K562 (cell line): ENCODE results near the gene PSMD8. TPM values are rescaled to one million over a fixed set of nuclear protein-coding genes. Genes with fewer than 3 reads are reported as not detected.
A peak's percentile ranks its signal among the peaks of the same experiment; 100 is the strongest.

Source experiments
- ATAC-seq: fragments of 200-7000 bp; cut with Tn5 transposase; 3 replicates; pipeline ENCODE4 v1.9.1; 2020; ENCODE audit warnings: moderate library complexity
- BruUV-seq: library from RNA; stranded (reverse); fragments of 400-500 nt; replicated peaks from 2 replicates; lab custom pipeline; 2021; lab: Mats Ljungman, UMichigan
- CTCF ChIA-PET: fragments of 300-600 bp; formaldehyde crosslinking; extraction: SDS; loops from one replicate; lab custom pipeline; 2021; ENCODE audit warnings: low intra/inter-chr PET ratio; lab: Yijun Ruan, JAX
- POLR2A ChIA-PET: fragments of 300-600, 350-650 bp; sonication (Branson Sonifier 250); formaldehyde crosslinking; extraction: SDS; loops from one replicate; lab custom pipeline; 2021; ENCODE audit warnings: antibody characterized with exemption, inconsistent platforms; lab: Yijun Ruan, JAX
- DNase-seq, 4 experiments: peaks; one replicate each; pipeline versions ENCODE4 v3.0.0 to v3.0.0-alpha.2; 2011 to 2018; ENCODE audit warnings: low spot score in 3 of 4, mixed read lengths in 3 of 4; ENCODE audit errors: extremely low read depth in 1 of 4
- FAIRE-seq: peaks from 2 replicates; lab custom pipeline; 2011; peaks lifted over from hg19 to GRCh38; lab: Jason Lieb, UNC
- H2AFZ ChIP-seq: 2 replicates; pipeline ENCODE4 v1.6.0; 2011; ENCODE audit warnings: low read depth, low read length, control low read depth, inconsistent platforms
- H3K27ac ChIP-seq: fragments of 200-600 bp; 3 replicates; pipeline ENCODE4 v1.8.0; 2011; ENCODE audit warnings: low read depth, mild to moderate bottlenecking, control low read depth, inconsistent platforms, low read length, moderate library complexity, mixed read lengths; ENCODE audit errors: extremely low read depth
- H3K27me3 ChIP-seq, 2 experiments: fragments of 300-600 bp in 1 of 2; 2 replicates in 1 of 2; 3 replicates in 1 of 2; pipeline versions ENCODE4 v1.6.0 to v1.8.0; 2011; ENCODE audit warnings: inconsistent platforms in 2 of 2, low read length in 2 of 2, mild to moderate bottlenecking in 1 of 2, mixed read lengths in 1 of 2, moderate library complexity in 1 of 2; ENCODE audit not compliant: control insufficient read depth in 2 of 2, insufficient read depth in 2 of 2
- H3K36me3 ChIP-seq: fragments of 300-600 bp; 3 replicates; pipeline ENCODE4 v1.8.0; 2011; ENCODE audit warnings: mild to moderate bottlenecking, low read length, inconsistent platforms; ENCODE audit not compliant: control insufficient read depth, insufficient read depth
- H3K4me1 ChIP-seq, 2 experiments: fragments of 200-600 bp in 1 of 2; replicated peaks in 1 of 2; 2 replicates in 1 of 2; 3 replicates in 1 of 2; pipeline versions ENCODE4 v1.5.1 to v1.8.0; 2011; ENCODE audit warnings: inconsistent platforms in 2 of 2, low read length in 2 of 2, mild to moderate bottlenecking in 1 of 2, mixed read lengths in 1 of 2, moderate library complexity in 1 of 2; ENCODE audit not compliant: control insufficient read depth in 2 of 2, insufficient read depth in 2 of 2
- H3K4me2 ChIP-seq: 2 replicates; pipeline ENCODE4 v1.6.1; 2011; ENCODE audit warnings: low read length, control low read depth, inconsistent platforms, mixed read lengths; ENCODE audit not compliant: insufficient read depth
- H3K4me3 ChIP-seq: fragments of 200-600 bp; sonication (generic), shearing (Covaris generic); 2 replicates; pipeline ENCODE4 v1.5.1; 2016; ENCODE audit warnings: control low read depth, inconsistent platforms
- H3K79me2 ChIP-seq: fragments of 200-600 bp; 3 replicates; pipeline ENCODE4 v1.8.0; 2011; ENCODE audit warnings: low read length, inconsistent platforms; ENCODE audit not compliant: control insufficient read depth, insufficient read depth
- H3K9ac ChIP-seq, 2 experiments: 2 replicates each; pipeline versions ENCODE4 v1.6.0 to v1.6.1; 2011; ENCODE audit warnings: low read depth in 2 of 2, low read length in 2 of 2, control low read depth in 1 of 2, inconsistent platforms in 1 of 2, mild to moderate bottlenecking in 1 of 2, mixed read lengths in 1 of 2; ENCODE audit not compliant: insufficient read depth in 1 of 2
- H3K9me1 ChIP-seq: one replicate; pipeline ENCODE4 v1.6.0; 2011; ENCODE audit warnings: inconsistent platforms, mild to moderate bottlenecking, low read length, moderate library complexity; ENCODE audit not compliant: control insufficient read depth, insufficient read depth
- H3K9me3 ChIP-seq: replicated peaks from 2 replicates; pipeline ENCODE4 v1.5.1; 2011; ENCODE audit warnings: low read depth, low read length, inconsistent platforms; ENCODE audit not compliant: control insufficient read depth, insufficient read depth
- H4K20me1 ChIP-seq: replicated peaks from 2 replicates; pipeline ENCODE4 v1.6.1; 2011; ENCODE audit warnings: low read length, inconsistent platforms, mixed read lengths; ENCODE audit not compliant: control insufficient read depth, insufficient read depth
- ARID2 ChIP-seq: fragments of 450-650 bp; IDR thresholded peaks from 2 replicates; pipeline ENCODE4 v1.6.1; 2017; ENCODE audit warnings: antibody characterized with exemption, mild to moderate bottlenecking
- BCLAF1 ChIP-seq, 2 experiments: fragments of 450-650 bp in 1 of 2; IDR thresholded peaks; 2 replicates each; pipeline ENCODE4 v1.6.1; 2011 to 2017; ENCODE audit warnings: low read depth in 2 of 2, antibody characterized with exemption in 1 of 2, borderline replicate concordance in 1 of 2, low read length in 1 of 2, mild to moderate bottlenecking in 1 of 2, mixed read lengths in 1 of 2; ENCODE audit not compliant: control insufficient read depth in 1 of 2
- CBX1 ChIP-seq: sonication (generic); IDR thresholded peaks from 2 replicates; pipeline ENCODE4 v1.6.1; 2016; ENCODE audit warnings: antibody characterized with exemption, low read depth, mild to moderate bottlenecking
- GABPA ChIP-seq: fragments of 200-800 bp; sonication (Bioruptor generic); conservative IDR thresholded peaks from 2 replicates; pipeline ENCODE4 v1.6.1; 2016; ENCODE audit warnings: low read depth, missing genetic modification characterization, missing compliant biosample characterization
- HMGN3 ChIP-seq: IDR thresholded peaks from 2 replicates; pipeline ENCODE4 v1.6.1; 2011; ENCODE audit warnings: borderline replicate concordance, low read depth, mild to moderate bottlenecking, mixed read lengths, low read length; ENCODE audit not compliant: insufficient read length; ENCODE audit errors: extremely low read depth
- NCOA6 ChIP-seq: fragments of 450-650 bp; IDR thresholded peaks from 2 replicates; pipeline ENCODE4 v1.6.1; 2017; ENCODE audit warnings: mild to moderate bottlenecking
- NR4A1 ChIP-seq, 2 experiments: fragments of 250-450 bp in 1 of 2; fragments of 450-650 bp in 1 of 2; sonication (Bioruptor Pico) in 1 of 2; IDR thresholded peaks; 2 replicates each; pipeline versions ENCODE4 v1.4.0 to v1.6.1; 2016 to 2020; ENCODE audit warnings: mild to moderate bottlenecking in 2 of 2, missing compliant biosample characterization in 1 of 2, missing genetic modification characterization in 1 of 2, moderate library complexity in 1 of 2
- RAD51 ChIP-seq: fragments of 450-650 bp; IDR thresholded peaks from 2 replicates; pipeline ENCODE4 v1.7.1; 2016; ENCODE audit warnings: low read depth, mild to moderate bottlenecking, borderline replicate concordance
- RB1 ChIP-seq: fragments of 450-650 bp; IDR thresholded peaks from 2 replicates; pipeline ENCODE4 v1.6.1; 2017; ENCODE audit warnings: low read depth, mild to moderate bottlenecking
- ZFX ChIP-seq: sonication (generic); formaldehyde crosslinking; IDR thresholded peaks from 2 replicates; pipeline ENCODE4 v1.8.0; 2022; ENCODE audit warnings: mild to moderate bottlenecking, missing genetic modification reagents, moderate library complexity
- ZNF431 ChIP-seq: sonication (generic); formaldehyde crosslinking; IDR thresholded peaks from 2 replicates; pipeline ENCODE4 v1.8.0; 2022; ENCODE audit warnings: mild to moderate bottlenecking, missing genetic modification reagents
- ZNF668 ChIP-seq: fragments of 250-450 bp; sonication (Bioruptor Pico); IDR thresholded peaks from 2 replicates; pipeline ENCODE4 v1.8.0; 2022; ENCODE audit warnings: mild to moderate bottlenecking, inconsistent platforms
- ZNF76 ChIP-seq: fragments of 250-450 bp; sonication (Bioruptor Pico); IDR thresholded peaks from 2 replicates; pipeline ENCODE4 v1.4.0; 2020; ENCODE audit warnings: mild to moderate bottlenecking, moderate library complexity, borderline replicate concordance
- WGBS: fragments of 100-300 bp; shearing (Covaris generic); methylation state at CpG from one replicate; pipeline ENCODE4 v1.1.6; 2016; ENCODE audit warnings: low coverage, mixed read lengths; ENCODE audit not compliant: insufficient coverage; ENCODE audit errors: missing lambda C conversion rate; 5-methylcytosine and 5-hydroxymethylcytosine counted together
- in situ Hi-C: fragments of 300-500 bp; cut with MboI; formaldehyde crosslinking; loops from 4 replicates; pipeline ENCODE4 v1.15.0; 2018; ENCODE audit warnings: inconsistent platforms, mixed read lengths
- intact Hi-C: fragments of 100-400 bp; cut with micrococcal nuclease; formaldehyde crosslinking; loops from 2 replicates; pipeline ENCODE4 v1.14.2; 2022
- polyA plus RNA-seq, 8 experiments: library from polyadenylated mRNA; depleted of rRNA in 4 of 8; stranded (reverse) in 5 of 8; unstranded in 3 of 8; fragments of >200 nt; fragmentation: Nextera tagmentation in 2 of 8; fragmentation: Illumina TruSeq in 1 of 8; extraction: Ambion mirVana in 2 of 8; extraction: Trizol in 1 of 8; gene quantifications; 2 replicates each; pipeline versions ENCODE4 v1.2.1 to v1.2.3, GENCODE V29; 2011 to 2014; ENCODE audit warnings: inconsistent platforms in 1 of 8, missing spikeins in 1 of 8
- total RNA-seq, 7 experiments: library from RNA; depleted of rRNA in 6 of 7; stranded (reverse); fragments of >200 nt in 6 of 7; fragmentation: Illumina TruSeq in 2 of 7; extraction: Trizol in 2 of 7; gene quantifications; 2 replicates each; pipeline versions ENCODE4 v1.2.1 to v1.2.3, GENCODE V29; 2011 to 2021; ENCODE audit warnings: low replicate concordance in 1 of 7

Gene PSMD8
- total and polyA plus RNA-seq, 9 of the 15 experiments (the other 6 are each of a cell fraction or from before 2014, with no cell fraction given): 130 to 583 (median 315) TPM

- BruUV-seq: no TSS peak
- POLR2A ChIA-PET: interaction anchor here (0.6 to 1.9 kb wide), 5 partner anchors 8 to 159 kb away, joined by 3 to 8 read pairs (median 3); partner anchors contain the start of gene PSMD8
- in situ Hi-C loops (no loop called here), intact Hi-C loops (no loop called here)
- Histone ChIP-seq H3K27ac (no peak overlapping the region), H3K9me3 (no peaks in the 10 kb centered on the region), H3K4me3 (peak overlapping the region; percentile 64), H3K4me2 (peak overlapping the region; percentile 91), H2AFZ (peak overlapping the region; percentile 98), H3K9me1 (no peaks in the 10 kb centered on the region), H3K27me3 (peaks cover 24 to 26% of the 10 kb centered on the region in 2 experiments), H3K4me1 (peaks cover 10 to 26% of the 10 kb centered on the region in 2 experiments; a peak in 4 of 5 replicates), H4K20me1 (peaks cover 10% of the 10 kb centered on the region; the same call in 1 of the 2 replicates), H3K79me2 (no peaks in the 10 kb centered on the region), H3K9ac (peak overlapping the region in 1 of 2 experiments; percentile 88; a peak in 2 of 4 replicates), H3K36me3 (no peaks in the 10 kb centered on the region)
- DNase-seq (peak; percentile 91 to 92 (median 91)), ATAC-seq (peak; percentile 90), FAIRE-seq (no peak)
- CTCF ChIA-PET: no interaction called here
- 2% methylated on average over 26 of the region's 37 CpGs for WGBS
- TF ChIP-seq ZFX (CRISPR knock-in tag) (peak; percentile 45), GABPA (tag) (0 out of 2 replicates have a peak, but pooled peaks have one; percentile 4), ZNF76 (CRISPR knock-in tag) (no peak), CBX1 (no peak), HMGN3 (no peak), RB1 (no peak), ZNF668 (CRISPR knock-in tag) (no peak), NCOA6 (no peak), BCLAF1 (IDR thresholded peaks at IDR 0.05; ENCODE audit: borderline replicate concordance in 1 of 2, control insufficient read depth in 1 of 2, low read depth in 2 of 2, low read length in 1 of 2) (no peak), ZNF431 (CRISPR knock-in tag) (no peak), ARID2 (no peak), NR4A1 (CRISPR knock-in tag; IDR thresholded peaks at IDR 0.05) (no peak), NR4A1 (tag; IDR thresholded peaks at IDR 0.05) (no peak), RAD51 (no peak)
Measured at GRCh38 chr19:38361633-38362075, 12.7 kb upstream of the PSMD8 start.
